HG02610 (cell line): ENCODE measurements around the gene FBXO38.

Experiments
- ATAC-seq: cut with Tn5 transposase; IDR thresholded peaks from one replicate; pipeline ENCODE4 v1.9.1; 2021; ENCODE audit warnings: mild to moderate bottlenecking, moderate library complexity; ENCODE audit not compliant: unreplicated experiment

FBXO38 gene, protein sequence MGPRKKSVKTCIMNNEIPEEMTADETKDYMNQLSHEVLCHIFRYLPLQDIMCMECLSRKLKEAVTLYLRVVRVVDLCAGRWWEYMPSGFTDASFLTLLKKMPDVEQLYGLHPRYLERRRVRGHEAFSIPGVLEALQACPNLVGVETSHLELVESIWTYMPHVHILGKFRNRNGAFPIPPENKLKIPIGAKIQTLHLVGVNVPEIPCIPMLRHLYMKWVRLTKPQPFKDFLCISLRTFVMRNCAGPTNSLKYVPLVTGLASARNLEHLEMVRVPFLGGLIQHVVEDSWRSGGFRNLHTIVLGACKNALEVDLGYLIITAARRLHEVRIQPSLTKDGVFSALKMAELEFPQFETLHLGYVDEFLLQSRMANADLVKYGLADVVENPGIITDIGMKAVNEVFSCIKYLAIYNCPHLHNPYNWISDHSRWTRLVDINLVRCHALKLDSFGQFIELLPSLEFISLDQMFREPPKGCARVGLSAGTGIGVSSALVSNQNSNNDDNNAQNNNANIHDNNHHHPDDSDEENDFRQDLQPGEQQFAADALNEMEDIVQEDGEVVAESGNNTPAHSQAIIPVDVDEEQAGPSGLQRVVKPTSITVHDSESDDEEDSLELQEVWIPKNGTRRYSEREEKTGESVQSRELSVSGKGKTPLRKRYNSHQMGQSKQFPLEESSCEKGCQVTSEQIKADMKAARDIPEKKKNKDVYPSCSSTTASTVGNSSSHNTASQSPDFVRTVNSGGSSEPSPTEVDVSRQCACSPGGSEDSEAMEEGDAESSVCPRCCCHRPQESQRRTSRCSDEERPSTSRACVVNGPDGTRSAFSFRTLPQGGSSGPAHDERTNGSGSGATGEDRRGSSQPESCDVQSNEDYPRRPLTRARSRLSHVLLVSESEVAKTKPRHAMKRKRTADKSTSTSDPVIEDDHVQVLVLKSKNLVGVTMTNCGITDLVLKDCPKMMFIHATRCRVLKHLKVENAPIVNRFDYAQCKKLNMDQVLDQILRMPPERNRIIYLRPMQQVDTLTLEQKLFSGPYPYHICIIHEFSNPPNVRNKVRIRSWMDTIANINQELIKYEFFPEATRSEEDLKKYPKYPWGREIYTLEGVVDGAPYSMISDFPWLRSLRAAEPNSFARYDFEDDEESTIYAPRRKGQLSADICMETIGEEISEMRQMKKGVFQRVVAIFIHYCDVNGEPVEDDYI

DNA sequence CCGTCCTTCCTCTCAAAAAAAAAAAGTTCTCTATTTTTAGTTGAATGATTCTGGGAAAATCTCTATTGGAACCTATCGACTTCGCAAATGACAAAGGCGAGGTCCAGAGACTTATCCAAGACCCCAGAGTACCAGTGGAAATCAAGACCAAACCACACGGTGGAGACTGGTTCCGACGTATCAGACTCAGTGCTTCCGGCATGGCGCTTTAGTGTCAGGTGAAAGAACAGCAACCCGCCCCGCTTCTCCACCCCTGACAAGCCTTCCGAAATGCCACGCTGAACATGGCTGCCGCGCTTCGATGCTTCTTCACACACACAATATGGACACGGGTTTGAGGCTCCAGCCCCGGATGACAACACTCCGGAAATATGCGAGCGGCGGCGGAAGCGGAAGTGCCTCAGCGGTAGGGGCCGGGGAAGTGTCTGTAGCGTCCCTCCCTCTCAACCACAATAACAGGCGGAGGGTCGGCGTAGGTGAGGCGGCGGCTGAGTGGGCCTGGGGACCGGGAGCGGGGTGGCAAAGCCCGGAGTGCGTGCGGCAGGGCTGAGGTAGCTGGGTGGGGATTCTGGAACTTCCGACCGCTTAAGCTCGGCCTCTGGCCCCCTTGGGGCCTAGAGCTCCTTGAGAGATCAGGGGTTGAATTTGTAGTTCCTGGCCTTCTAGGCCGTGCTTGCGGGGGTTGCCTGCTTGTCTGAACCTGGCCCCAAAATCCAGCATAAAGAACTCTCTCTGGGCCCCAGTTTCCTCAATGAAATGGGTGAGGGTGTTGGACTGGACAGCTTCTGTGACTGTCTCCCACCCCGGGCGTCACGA, at the start of gene FBXO38:
Gene FBXO38 (plus strand): TSS at position 395 of the 816 bp plus-strand sequence. CDS start 10,819 bp downstream, outside the sequence.
- peak; percentile 99 for ATAC-seq

DNA sequence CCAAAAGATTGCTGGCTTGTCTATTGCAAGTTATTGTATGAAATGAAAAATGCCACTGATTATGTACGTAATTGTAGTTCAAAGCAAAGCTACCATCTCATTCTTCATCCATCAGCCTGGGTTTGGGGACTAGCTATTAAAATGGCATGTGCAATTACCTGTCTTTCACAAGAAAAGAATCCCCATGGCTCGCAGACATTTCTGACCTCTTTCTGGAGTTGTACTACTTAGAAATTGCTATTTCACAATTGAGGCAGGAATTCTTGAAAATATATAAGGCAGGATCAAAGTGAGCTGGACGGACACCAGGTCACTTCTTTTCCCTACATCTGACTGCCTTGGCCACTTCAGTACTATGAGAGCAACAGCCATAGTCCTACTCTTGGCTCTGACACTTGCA, 48.5 kb upstream of the FBXO38 start, which contains the start of gene SPINK9:
Gene SPINK9 (plus strand): TSS at position 301 of the 400 bp plus-strand sequence. CDS start 55 bp downstream, at position 356.
- no peak for ATAC-seq

DNA sequence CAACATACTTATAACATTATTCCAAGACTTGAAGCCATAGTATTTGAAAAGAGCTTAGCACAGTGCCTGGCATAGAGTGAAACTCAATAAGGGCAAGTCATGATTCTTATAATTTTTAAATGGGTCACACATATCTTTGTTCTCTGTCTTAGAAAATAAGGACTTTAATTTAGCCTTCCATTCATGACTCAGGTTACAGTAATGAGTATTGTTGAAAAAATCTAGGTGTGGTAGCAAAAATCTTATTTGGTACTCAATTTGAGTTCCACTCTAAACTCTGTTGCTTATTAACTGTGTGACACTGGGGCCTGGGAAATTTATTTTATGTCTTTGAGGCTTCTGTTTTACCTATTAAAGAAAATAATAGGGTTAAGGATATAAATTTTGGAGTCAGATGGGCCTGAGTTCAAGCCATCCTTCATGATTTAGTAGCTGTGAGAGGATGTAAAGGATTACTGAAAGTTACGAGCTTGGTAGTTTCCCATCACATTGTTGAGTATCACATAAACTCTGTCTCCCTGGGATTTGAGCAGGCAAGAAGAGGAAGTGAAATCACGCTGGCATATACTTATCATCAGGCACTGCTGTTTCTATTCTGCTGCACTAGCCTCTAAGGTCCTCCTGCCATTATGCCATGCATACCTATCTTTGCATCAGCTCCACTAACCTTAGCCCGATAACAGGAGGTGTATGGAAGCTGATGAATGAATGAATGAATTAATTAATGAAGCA, 46.9 kb upstream of the FBXO38 start:
- ATAC-seq: no peak

DNA sequence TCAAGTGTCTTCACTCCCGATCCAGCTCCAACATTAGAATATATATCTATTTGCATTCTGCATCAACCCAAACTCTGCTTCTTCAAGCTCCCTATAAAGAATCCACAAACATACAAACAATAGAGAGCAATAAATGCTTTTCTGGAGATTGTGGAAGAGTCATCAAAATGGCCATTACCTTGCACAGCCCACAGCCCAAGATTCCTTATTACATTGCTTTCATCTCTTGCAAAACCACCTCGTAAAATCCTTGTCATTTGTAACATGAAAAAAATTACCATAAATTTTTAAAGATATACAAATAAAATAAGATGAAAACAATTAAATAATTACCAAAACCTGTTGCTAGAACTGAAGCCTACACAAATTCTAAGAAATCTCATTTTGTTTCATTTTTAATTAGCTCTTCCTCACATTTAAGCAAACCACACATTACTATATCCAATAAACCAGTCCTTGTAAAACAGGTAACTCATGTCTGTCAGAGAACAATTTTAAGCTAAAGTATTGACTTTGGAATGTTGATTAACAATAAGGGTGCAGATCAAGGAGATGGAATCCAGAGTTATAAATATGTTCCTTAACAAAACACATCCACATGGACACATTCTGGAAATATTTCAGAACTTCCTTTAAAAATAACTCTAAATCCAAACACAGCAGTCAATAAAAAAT, 41.2 kb upstream of the FBXO38 start:
- ATAC-seq: no peak

DNA sequence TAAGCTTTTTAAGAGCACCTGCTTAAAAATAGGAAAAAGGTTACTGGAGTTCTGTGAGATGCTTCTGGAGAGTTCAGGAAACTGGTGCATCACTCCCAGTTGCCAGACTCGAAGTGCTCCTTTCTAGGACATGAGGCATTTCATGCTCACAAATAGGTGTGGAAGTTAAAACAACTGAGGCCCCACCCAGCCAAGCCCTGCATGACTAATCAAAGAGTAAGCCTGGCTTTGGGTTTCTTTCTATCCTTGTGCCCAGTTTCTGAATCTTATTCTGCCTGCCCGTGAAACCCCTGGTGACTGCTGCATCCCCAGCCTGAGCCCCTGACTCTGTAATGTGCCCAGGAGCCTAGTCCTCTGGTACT, 40.7 kb upstream of the FBXO38 start:
- no peak for ATAC-seq

DNA sequence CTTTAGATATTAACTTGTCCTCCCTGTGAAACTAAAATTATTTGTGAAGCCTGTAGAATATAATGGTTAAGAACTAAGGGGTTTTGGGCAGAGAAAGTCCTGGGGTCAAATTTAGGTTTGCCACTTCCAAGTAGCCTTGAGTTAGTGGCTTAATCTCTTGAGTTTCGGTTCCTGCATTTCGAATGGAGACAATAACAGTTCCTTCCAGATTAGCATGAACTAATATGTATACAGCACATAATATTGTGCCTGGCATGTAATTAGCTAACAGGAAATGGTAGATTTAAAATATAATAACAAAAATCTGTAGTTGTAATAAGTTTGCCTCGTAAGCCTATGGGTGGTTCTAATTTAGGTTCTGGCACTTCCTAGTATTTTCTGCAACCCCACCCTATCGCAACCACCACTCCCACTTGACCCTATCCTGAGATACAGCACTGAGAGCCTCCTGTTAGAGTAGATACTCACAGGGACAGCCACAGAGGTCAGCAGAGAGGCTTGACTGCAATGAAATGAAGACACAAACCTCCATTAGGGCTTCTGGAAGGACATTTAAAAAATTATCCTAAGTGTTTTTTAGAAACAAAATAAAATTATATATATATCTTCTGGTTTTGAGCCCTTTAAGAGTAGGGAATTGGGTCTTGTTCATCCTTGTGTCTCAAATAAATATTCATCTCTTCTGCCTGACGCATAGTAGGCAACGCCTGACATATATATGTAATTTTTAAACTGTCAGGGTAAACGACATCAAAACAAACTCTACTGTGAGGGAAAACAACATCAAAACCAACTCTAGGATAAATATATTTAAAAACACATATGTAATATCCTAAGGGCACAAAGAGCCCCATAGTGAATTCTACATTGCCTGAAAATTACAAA, 39.9 kb upstream of the FBXO38 start:
- ATAC-seq: no peak

DNA sequence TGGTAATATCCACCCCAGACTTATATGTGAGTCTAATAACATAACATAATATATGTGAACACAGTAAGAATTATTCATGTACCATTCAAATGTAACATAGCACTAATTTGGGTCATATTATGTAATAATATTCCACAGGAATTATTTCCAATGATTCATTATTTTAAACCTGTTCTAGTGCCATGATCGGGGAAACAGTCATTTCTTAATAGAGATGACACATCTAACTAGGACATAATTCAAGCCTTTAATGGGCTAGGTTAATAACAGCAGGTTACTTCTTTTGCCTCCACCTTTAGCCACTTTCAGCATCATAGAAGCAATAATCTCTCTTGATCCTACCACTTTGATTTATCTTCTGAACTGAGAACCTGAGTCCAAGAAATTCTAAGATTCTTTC, 36.1 kb upstream of the FBXO38 start:
- ATAC-seq: no peak

DNA sequence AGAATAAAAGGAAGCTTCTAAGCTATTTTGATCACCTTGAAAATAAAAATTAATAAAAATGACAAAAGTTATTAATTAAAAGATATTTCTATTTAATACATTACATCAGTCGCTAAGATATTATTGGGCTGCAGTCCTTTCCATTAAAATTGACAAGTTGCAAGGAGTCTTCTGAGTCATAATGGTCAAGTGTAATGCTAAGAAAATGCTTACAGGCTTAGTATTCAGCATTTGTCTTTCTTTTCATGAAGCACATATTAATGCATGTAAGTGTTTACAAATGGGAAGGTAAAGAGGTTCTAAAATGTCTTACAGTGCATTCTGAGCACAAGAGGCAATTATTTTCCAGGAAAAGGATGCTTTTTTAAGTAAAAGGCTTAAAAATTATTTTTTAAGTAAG, 31.1 kb upstream of the FBXO38 start:
- no peak for ATAC-seq

DNA sequence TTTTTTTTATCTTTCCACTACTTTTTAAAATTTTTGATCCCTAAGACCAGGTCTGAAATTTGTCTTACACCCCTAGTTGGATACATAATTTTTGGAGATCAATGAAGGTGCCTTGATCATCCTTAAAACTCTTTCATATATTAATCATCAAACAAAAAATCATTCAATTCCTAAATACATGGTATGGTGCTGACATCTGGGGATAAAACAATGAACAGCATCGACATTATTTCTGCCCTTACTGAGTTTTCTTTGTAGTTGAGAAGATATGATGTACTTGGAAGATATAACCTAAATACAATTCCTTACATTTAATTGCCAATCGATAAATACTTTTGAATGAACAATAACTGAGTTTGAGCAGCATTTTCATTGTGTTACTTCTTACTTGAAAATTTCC, 30.1 kb upstream of the FBXO38 start:
- no peak for ATAC-seq

DNA sequence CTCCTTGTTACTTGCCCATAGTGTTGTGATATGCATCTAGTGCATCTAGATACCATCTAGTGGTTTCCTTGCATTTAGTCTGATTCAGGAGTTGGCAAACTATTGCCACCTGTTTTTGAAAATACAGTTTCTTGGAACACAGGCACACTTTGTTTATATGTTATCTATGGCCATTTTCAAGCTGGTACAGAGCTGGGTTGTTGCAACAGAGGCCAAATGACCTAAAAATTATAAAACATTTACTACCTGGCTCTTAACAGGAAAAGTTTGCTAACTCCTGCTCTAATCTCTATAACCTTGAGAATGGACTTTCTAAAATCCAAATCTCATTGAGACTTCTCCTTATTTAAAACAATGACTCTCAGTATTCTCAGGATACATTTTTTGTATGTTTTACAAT, 19.4 kb upstream of the FBXO38 start:
- ATAC-seq: no peak

DNA sequence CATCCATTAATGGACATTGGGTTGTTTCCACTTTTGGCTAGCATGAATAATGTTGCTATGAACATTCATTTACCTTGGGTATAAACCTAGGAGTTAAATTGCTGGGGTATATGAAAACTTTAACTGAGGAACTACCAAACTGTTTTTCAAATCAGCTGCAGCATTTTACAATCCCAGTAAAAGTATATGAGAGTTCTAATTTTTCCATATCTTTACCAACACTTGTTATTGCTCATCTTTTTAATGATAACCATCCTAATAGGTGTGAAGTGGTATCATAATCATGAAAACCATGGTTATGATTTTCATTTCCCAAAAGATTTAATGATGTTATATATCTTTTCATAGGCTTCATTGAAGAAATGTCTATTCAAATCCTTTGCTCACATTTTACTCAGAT, 15.5 kb upstream of the FBXO38 start:
- no peak for ATAC-seq

DNA sequence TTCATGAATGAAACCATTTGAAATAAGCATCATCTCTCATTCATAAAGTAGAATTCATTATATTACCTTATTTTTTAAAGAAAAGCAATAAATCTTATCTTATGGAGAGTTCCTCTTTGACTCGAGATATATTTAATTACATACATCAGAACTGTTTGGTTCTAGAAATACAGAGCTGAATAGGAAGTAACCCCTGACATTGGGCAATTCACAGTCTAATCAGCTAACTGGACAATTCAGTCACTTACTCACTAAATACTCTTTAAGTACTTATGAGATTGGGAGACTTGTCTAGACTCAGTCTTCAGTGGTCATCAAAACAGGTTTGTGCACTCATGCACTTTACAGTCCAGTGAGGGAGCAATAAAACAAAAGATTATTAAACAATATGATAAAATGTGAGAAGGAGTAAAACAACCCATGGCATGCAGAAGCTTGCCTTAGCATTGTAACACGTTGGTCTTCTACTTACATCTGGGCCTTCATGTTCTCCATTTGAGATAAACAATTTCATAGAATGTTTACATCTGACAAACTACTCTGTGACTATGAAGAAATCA, 11.5 kb upstream of the FBXO38 start:
- ATAC-seq: no peak

DNA sequence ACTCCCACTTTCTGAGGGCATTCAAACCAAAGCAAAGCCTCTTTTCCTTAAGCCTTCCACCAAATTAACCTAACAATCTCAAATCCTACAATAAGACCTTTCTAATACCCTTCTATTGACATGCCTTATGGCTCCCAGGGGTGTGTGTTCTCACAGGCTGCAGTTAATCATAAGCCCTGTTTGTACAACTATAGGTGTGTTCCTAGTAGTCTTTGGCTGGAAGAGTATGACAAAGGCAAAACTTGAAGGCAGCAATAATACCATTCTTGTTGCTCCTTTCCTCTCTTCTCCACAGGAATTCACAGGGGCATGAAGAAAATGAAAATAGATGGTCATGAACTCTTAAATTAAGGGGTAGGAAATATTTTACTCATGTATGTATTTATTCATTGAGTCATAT, 10.9 kb upstream of the FBXO38 start:
- no peak for ATAC-seq

DNA sequence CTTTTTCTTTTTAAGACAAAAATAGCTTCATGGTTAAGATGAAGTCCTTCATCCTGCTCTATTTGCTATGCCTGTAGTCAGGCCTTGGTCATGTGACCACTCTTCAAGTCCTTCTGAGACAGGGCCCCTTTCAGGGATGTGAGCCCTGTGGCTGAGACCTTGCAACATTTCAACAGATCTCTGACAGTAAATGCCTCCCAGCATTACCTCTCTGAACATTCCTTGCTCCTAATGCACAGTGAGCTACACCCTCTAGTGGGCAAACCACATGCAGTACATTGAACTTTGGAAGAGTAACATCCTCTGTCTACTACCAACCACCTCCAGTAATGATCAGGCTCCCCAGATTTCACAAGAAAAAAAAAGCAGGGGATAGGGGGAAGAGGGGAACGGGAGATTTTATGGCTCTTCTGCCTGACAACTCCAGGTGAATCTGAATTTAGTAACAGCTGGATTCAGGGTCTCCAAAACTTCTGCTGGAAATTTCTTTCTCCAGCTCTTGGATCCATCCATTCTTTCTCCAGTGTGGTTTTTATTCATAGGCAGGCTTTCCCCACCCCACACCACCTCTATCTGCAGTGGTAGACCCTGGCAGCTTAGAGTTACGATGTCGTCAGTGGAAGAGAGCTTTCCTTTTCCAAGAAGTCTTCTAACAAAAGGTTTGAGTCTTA, 8.9 kb upstream of the FBXO38 start:
- ATAC-seq: peak; percentile 78

DNA sequence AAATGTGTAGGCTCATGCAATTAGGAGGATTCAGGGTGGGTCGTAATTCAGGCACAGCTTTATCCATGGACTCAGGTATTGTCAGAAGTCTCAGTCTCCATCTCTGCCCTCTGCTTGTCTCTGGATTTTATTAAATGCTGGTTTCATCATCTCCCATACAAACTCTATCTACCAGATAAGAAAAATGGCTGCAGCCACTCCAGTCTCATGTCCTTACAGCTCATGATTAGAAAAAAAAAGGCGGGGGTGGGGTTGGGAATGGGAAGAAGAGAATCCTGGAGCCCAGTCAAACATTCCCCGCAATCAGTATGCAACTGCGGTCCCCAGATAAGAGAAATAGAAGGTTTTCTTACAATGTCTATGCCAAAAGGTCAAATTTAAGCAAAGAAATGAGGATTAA, 7.6 kb upstream of the FBXO38 start:
- ATAC-seq: no peak

DNA sequence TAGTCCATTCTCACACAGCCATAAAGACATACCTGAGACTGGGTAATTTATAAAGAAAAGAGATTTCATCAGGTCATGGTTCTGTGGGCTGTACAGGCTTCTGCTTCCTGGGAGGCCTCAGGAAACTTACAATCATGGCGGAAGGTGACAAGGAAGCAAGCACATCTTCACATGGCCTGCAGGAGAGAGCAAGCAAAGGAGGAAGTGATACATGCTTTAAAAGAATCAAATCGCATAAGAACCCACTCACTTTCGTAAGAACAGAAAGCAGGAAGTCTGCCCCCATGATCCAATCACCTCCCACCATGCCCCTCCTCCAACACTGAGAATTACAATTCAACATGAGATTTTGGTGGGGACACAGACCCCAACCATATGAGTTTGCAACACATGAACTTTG, 5.1 kb upstream of the FBXO38 start:
- no peak for ATAC-seq

DNA sequence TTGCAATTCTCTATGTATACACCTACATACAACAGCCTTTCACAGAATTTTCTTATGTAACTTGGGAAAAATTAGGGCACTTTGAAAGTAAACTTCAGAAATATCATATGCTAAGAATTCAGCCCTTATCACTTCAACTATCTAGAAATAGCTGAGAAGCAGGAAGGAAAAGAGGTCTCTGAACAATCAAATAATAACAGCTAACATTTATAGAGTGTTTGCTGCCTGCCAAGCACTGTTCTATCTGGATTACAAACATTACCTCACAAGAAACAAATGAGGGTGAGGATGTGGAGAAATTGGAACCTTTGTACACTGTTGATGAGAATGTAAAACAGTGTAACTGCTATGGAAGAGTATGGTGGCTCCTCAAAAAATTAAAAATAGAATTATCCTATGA, 4.4 kb upstream of the FBXO38 start:
- ATAC-seq: no peak
